KBM-7 (cell line): ENCODE data around the gene DIDO1.

Source experiments
- DNase-seq: peaks from one replicate; pipeline ENCODE4 v3.0.0-alpha.2; 2015
- in situ Hi-C: fragments of 300-500 bp; cut with MboI; formaldehyde crosslinking; loops from 2 replicates; pipeline ENCODE4 v1.14.3; 2020; ENCODE audit warnings: low sequenced_read_pairs, low pct_unique_long_range_greater_than_20kb, mixed read lengths

DIDO1 gene

DNA sequence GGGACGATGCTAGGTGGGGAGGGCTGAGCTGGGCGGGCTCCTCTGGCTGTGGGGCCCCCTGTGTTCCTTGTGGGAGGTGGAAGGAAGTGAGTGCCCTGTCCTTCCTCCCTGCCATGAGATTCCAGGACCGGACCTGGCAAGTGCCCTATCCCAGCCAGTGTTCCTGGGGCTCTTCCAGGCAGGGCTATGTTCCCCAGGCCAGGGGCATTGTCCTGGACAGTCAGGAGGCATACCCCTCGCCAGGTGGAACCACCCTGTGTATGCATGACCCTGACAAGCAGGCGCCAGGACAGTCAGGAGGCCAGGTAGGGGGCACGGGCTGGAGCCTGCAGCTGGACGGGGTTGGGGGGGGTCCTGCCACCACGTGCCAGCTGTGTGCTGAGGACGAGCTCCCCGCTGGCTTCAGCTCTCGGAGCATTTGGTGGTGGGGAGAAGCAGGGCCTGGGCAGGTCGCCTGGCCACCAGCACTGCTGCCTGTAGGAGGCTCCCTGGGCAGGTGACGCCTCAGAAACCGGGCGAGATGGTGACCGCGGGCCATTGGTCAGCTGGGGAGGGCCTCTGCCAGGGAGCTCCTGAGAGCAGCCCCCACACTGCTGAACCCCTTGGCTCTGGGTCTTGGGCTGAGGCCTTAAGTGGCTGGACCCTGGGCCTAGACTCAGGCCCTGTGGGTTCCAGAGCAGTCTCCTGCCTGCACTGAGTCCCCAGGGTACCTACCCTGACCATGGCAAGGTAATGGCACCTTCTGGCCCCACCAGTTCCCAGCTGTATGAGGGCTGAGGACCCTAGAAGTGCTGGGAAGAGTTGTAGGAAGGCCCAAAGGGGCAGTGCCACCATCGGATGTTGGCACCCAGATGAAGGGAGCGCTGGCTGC is 26.9 kb upstream of the DIDO1 start:
- no peak for DNase-seq
- in situ Hi-C loops, result no loop called here

DNA sequence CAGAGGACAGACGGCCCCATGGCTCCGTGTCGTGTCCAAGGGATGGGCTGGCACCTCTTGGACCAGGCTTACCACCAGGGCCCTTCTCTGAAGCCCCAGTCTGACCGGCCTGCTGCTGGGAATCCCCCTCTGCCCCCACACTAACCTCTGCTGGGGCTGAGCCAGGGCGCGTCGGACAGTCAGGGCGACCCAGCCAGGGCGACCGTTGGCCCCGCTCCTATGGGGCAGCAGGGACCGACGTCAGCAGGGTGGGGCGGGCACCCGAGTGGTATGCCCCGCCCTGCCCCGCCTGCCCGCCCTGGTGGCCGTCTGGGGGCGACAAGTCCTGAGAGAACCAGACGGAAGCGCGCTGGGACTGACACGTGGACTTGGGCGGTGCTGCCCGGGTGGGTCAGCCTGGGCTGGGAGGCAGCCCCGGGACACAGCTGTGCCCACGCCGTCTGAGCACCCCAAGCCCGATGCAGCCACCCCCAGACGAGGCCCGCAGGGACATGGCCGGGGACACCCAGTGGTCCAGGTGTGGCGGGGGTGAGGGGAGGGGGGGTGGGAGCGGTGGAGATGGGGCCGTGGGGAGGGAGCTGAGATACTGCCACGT is 26.2 kb upstream of the DIDO1 start, which contains the start of gene SLC17A9:
SLC17A9 (plus strand) TSS at position 337 of the 595 bp plus-strand sequence; CDS start at position 459, 122 bp downstream.
- in situ Hi-C loops, result no loop called here
- peak; percentile 81 for DNase-seq

GRCh38 chr20:62951896-62952372 is 25.6 kb upstream of the DIDO1 start:
- no peak for DNase-seq
- in situ Hi-C loops, result no loop called here

DNA sequence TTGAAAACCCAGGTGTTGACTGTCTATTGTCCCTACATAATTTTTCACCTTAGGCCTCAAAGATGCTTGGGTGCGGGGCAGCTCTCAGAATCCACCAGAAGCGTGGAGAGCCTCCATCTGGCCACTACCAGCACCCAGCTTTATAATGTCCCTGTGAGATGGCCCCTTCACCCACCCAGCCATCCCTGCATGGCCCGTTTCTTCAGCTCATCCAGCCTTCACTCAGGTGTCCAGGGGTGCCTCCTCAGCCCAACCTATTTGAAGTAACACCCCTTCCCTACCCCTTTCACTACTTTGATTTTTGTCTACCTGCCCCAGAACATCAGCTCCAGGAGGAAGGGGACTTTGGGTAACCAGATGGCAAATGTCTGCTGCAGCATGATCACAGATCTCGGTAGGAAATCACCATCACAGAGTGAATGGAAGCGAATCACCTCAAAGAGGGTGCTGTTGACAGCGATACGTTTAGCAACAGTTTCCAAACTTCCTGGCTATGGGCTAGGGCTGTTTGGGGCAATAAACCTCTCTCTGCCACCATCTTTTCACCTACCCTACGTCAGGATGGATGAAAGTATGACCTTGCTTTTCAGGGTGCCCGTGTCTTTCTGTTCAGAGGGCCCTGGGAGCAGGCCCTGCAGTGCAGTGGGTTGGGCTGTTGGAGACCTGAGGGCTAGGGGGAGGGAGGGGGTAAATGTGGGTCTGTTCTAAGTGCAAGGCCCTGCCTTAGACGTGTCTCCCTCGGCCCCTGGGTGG is 25.0 kb upstream of the DIDO1 start:
- in situ Hi-C loops, result no loop called here
- DNase-seq, result no peak

DNA sequence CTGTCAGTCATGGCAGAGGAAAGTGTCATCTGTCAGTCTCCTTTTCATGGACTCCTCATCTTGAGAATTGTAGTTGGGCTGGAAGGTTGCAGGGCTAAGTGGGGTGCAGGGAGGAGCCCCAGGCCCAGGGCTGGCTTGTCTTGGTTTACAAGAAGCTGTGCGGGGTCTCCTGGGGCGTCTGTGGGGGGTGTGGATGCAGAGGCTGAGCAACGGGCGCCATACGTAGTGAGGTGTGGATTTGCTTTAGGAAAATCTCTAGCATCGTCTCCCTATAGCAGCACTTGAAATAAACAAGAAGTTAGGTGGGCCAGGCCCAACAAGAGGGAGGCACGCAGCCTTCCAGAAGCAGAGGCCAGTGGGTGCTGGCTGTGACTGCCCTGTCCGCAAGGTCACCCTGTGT is 24.4 kb upstream of the DIDO1 start:
- DNase-seq, result no peak
- in situ Hi-C loops, result no loop called here

- in situ Hi-C loops, result no loop called here
- no peak for DNase-seq
Observed at GRCh38 chr20:62949962-62950361, 23.7 kb upstream of the DIDO1 start.

DNA sequence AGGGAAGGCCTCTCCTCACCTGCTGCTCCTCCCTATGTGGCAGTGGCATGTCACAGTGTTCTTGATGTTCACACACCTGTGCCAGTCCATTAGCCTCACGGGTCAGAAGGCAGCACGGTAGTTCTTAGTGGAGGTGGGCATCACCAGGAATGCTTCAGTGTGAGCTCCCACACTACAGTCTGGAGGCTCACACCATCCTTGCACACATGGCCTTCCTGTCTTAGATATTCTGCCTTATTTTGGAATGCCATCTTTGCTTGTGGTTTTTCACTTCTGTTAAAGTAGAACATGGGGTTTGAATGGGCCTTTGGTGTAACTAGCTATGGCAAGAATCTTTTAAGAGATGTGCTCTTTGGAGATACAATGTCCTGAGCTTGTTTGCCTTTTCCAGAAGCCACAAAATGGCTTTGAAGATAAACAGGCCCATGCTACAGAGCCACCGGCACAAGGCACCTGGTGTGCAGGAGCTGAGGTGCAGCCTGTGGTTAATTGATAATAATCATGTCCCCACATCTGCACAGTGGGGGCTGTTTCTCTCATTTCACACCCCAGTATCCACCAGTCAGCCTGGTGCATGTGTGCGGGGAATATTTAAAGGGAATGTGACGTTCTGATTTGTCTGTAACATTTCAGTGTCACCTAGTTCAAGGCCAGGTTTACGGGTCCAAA is 23.0 kb upstream of the DIDO1 start:
- in situ Hi-C loops, result no loop called here
- DNase-seq, result no peak

- no peak for DNase-seq
- in situ Hi-C loops, result no loop called here
Observed at GRCh38 chr20:62947532-62948300, 21.4 kb upstream of the DIDO1 start.

DNA sequence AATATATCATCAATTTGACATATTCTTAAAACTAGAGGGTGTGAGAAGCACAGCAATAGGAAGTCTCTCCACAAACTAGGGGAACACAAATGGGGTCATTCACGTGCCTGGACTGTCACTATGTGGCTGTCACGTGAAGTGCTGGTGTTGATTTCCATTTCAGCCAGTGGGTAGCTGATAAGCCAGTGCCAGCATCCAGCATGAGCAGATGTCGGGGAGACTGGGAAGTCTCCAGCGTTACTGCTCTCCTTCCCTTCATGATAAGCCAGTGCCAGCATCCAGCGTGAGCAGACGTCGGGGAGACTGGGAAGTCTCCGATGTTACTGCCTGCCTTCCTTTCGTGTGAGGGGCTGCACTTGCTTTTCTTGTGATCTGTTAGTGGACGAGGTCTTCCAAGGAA is 20.6 kb upstream of the DIDO1 start:
- DNase-seq, result no peak
- in situ Hi-C loops, result no loop called here

DNA sequence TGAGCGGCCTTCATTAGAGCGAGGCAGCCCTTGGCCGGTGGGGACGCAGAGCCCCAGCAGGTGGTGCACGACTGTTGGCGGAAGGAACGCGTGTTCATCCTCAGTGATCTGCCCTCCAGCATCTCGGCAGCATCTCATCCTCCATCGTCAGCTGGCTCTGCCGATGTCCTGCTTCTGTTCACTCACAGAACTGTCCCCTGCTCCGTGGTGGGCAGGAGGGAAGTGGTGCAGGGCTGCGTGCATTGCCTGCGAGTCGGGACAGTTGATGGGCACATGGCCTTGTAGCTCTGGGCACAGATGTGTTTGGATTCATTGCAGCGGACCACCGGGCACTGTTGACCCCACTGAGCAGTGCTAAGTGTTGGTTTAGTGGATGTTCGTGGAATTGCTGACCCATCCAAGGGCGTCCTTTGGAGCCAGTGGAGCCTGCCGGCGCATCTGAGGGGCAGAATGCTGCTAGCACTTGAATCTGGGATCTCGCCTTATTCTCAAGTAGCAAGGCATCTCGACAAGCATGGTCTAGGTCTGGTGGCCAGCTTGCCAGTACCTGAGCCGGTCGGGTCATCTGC is 19.6 kb upstream of the DIDO1 start:
- in situ Hi-C loops, result no loop called here
- DNase-seq, result no peak

DNA sequence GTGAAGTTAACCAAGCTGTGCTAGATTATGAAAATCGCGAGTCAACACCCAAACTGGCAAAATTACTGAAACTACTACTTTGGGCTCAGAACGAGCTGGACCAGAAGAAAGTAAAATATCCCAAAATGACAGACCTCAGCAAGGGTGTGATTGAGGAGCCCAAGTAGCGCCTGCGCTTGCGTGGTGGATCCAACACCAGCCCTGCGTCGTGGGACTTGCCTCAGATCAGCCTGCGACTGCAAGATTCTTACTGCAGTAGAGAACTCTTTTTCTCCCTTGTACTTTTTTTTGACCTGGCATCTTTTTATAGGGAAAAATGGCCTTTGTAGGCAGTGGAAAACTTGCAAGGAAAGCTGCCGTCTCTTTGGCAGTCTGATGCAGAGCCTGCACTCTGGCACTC is 18.4 kb upstream of the DIDO1 start:
- no peak for DNase-seq
- in situ Hi-C loops, result no loop called here

DNA sequence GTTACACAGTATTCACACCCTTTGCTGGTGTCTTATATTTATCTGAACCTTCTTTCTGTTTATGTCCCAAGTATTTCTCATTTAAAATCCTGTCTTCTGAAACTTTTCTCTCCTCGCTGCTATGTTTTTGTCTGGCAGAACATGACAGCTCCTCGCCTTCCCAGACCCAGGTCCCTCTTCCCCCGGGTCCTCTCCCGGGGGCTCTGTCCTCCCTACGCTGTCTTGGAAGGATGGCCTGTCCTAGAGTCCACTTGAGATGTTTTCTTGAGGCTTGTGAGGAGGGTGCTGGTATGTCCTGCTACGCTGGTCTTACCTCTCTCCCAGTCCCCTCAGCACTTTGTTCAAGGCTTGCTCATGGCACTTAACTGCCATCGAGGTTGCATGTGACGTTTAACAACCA is 17.9 kb upstream of the DIDO1 start:
- in situ Hi-C loops, result no loop called here

GRCh38 chr20:62943396-62943795 is 17.1 kb upstream of the DIDO1 start:
- DNase-seq, result no peak
- in situ Hi-C loops, result no loop called here

More for the DNA sequence above, 17.9 kb upstream of the DIDO1 start:
- DNase-seq, result no peak

GRCh38 chr20:62942456-62942855 is 16.2 kb upstream of the DIDO1 start:
- in situ Hi-C loops, result no loop called here
- DNase-seq, result no peak

DNA sequence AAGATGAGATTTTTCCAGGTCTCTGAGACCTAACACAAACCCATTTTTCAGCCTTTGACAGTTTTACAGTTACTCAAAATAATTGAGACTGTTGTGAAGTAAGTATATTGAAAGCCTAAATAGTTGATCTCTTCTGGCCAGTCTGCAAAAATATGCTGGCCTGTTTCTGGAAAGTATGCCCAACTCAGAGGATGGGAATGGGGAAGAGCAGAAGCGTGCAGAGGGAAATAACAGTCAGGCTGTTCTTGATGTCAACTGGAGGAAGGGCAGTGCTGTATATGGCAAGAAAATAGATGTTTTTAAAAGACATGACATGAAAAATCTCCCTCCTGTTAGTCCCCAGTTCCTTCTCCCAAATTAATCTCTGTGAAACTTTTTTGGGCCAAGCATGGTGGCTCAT is 15.5 kb upstream of the DIDO1 start:
- DNase-seq, result no peak
- in situ Hi-C loops, result no loop called here

DNA sequence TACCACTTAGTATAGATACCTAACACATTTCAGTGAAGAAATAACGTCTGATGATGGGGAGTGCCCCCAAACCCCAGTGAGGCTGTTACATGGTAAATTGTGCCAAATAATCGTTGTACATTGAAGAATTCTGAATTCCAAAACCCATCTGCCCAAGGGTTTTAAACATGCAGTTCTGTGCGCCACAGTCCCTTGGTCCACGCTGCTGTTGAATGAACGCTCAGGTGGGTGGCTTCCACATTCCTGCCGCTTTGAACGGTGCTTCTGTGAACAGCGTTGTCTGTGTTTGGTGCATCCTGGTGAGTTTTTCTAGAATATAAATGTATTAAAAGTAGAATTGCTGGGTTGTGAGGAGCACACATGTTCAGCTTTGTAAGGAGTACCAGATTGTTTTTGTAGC is 14.6 kb upstream of the DIDO1 start:
- in situ Hi-C loops, result no loop called here
- no peak for DNase-seq

DNA sequence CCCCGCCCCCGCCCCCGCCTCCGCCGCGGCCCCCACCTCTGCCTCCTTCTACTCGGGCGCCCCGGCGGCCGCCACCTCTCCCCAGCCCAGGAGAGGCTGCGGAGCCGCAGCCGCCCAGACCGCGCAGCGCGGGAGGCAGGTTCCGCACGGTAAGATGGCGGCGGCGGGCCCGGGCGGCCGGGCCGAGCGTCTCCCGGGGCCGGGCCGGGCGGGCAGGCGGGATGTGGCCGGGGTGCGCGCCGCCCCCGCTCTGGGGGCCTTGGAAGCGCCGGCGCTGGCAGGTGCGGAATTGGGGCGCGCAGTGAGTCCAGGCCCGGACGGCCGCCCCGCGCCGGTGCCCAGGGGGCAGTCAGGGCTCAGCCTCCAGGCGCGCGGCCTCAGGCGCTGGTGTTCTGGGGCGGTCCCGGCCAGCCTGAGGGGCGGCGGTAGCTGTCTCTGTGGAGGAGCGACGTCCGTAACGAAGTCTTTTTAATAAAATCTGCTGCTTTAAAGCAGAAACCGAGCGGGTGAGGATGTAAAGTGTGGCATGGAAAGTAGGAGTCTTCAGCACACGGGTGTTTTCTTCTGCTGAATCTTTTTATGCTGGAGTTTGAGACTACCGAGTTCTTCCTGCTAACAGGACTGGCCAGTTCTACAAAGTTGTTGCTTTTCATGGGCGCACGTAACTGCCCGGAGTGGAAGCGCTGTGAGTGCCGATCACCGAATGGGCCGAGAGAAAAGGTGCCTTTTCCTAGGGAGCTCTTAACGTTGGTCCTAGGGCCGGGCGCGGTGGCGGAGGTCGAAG is 12.0 kb upstream of the DIDO1 start, which contains the start of gene GID8:
GID8 (plus strand) TSS at position 43 of the 784 bp plus-strand sequence. CDS start 3,356 bp downstream, outside the sequence.
- DNase-seq, result peak; percentile 48
- in situ Hi-C loops, result no loop called here
